ENCODE data around the gene SREBF1. TPM values are rescaled to one million over a fixed set of nuclear protein-coding genes. Genes with fewer than 3 reads are reported as not detected.

Gene SREBF1
- total and polyA plus RNA-seq, 2 of the 4 experiments (the other 2 are of a cell fraction), result 3.4 to 20.4 TPM

DNA sequence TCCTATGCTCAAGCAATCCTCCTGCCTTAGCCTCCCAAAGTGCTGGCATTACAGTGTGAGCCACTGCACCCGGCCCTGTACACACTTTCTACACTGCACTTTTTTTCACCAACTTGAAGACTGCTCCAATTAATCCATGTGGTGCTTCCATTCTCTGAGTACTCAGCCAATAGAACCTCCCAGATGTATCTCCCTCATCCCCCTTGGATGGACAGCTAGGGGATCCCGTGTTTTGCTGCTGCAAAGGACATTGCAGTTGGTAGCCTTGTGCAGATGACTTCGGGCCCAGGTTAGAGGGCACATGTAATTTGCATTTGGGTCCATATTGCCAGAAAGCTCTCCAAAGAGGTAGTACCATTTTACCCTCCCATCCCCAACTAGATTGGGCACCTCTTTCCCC lies 59.9 kb downstream of the SREBF1 start:
- ATAC-seq (ENCODE audit: low read depth) (no peak), DNase-seq (no peak)
- Histone ChIP-seq H2AFZ (replicated peaks; ENCODE audit: low read length, poor library complexity) (no peak overlapping the region), H3K27ac (ENCODE audit: insufficient read depth, low read length) (no peak overlapping the region), H2BK20ac (ENCODE audit: low read depth, low read length) (no peak overlapping the region), H2BK120ac (ENCODE audit: low read depth, low read length) (no peak overlapping the region), H3K56ac (ENCODE audit: extremely low read depth, insufficient read depth, low read length) (no peak overlapping the region), H3K27me3 (ENCODE audit: control insufficient read depth, insufficient read depth, low read length) (no peaks in the 10 kb centered on the region), H4K5ac (ENCODE audit: low read depth, low read length) (no peak overlapping the region), H3K23ac (ENCODE audit: low read depth, low read length) (no peak overlapping the region), H2BK15ac (ENCODE audit: low read depth, low read length) (no peak overlapping the region), H3K18ac (ENCODE audit: low read depth, low read length) (no peak overlapping the region), H2AK5ac (ENCODE audit: low read depth, low read length) (no peak overlapping the region), H3K9me1 (ENCODE audit: insufficient read depth, low read length) (peaks cover 13% of the 10 kb centered on the region), H3K9me3 (ENCODE audit: control insufficient read depth, insufficient read depth, low read length) (no peaks in the 10 kb centered on the region), H3K36me3 (ENCODE audit: control insufficient read depth, insufficient read depth, low read length) (peaks cover 2% of the 10 kb centered on the region; the same call in 1 of the 2 replicates), H3K4me3 (ENCODE audit: insufficient read depth, low read depth, low read length) (no peak overlapping the region), H2BK5ac (ENCODE audit: low read depth, low read length, poor library complexity, severe bottlenecking) (no peak overlapping the region), H3K14ac (replicated peaks; ENCODE audit: low read depth, low read length) (no peak overlapping the region), H3K4ac (ENCODE audit: low read depth, low read length) (no peak overlapping the region), H3K79me1 (ENCODE audit: low read depth in 1 of 2, low read length in 2 of 2) (peaks cover 31 to 95% of the 10 kb centered on the region in 2 experiments), H3K9ac (ENCODE audit: low read depth, low read length) (no peak overlapping the region), H4K8ac (ENCODE audit: low read depth in 2 of 2, low read length in 2 of 2) (no peak overlapping the region), H3K4me2 (ENCODE audit: low read depth, low read length) (no peak overlapping the region), H3K4me1 (ENCODE audit: control insufficient read depth, insufficient read depth, low read length) (peaks cover 30% of the 10 kb centered on the region), H4K20me1 (ENCODE audit: insufficient read depth, low read length) (peaks cover 93% of the 10 kb centered on the region), H2AK9ac (replicated peaks; ENCODE audit: low read depth, low read length, poor library complexity) (no peak overlapping the region), H4K91ac (ENCODE audit: insufficient read depth, low read depth, low read length) (no peak overlapping the region)
- intact Hi-C loops (cut with micrococcal nuclease) (no loop called here), dilution Hi-C loops (cut with HindIII; ENCODE audit: low sequenced_read_pairs, unreplicated experiment) (no loop called here), in situ Hi-C loops (cut with MboI; ENCODE audit: low sequenced_read_pairs) (no loop called here)
- no peak for TF ChIP-seq MAZ (IDR thresholded peaks at IDR 0.05; ENCODE audit: borderline replicate concordance, low read depth, low read length)
- no peak for TF ChIP-seq RAD21 (IDR thresholded peaks at IDR 0.05; ENCODE audit: low read length)
- TF ChIP-seq RFX5 (IDR thresholded peaks at IDR 0.05; ENCODE audit: low read depth, low read length), result no peak
- no peak for TF ChIP-seq BHLHE40 (IDR thresholded peaks at IDR 0.05; ENCODE audit: low read depth, low read length)
- TF ChIP-seq POLR2A (IDR thresholded peaks at IDR 0.05; ENCODE audit: low read depth, low read length), result no peak
- no peak for TF ChIP-seq NFE2L2 (IDR thresholded peaks at IDR 0.05; ENCODE audit: low read depth, low read length)
- no peak for TF ChIP-seq CEBPB (IDR thresholded peaks at IDR 0.05; ENCODE audit: low read depth, low read length)
- ChIA-PET CTCF (no interaction called here), POLR2A (ENCODE audit: unreplicated experiment) (no interaction called here)
- BruUV-seq (replicated peaks), result no TSS peak
- WGBS, 2 experiments (ENCODE audit: extremely low coverage in 2 of 2, insufficient read length in 1 of 2), result 0% methylated on average over 1 of the region's 3 CpGs; no CpG with 5 or more reads in 1 of the 2 experiments

All from IMR-90 (cell line).